Measurements from ENCODE around the gene ECHDC1. TPM values are rescaled to one million over a fixed set of nuclear protein-coding genes. Genes with fewer than 3 reads are reported as not detected.

ECHDC1 gene
- total and polyA plus RNA-seq, 2 donors from 2014 or later: 44.4 to 76.7 TPM

DNA sequence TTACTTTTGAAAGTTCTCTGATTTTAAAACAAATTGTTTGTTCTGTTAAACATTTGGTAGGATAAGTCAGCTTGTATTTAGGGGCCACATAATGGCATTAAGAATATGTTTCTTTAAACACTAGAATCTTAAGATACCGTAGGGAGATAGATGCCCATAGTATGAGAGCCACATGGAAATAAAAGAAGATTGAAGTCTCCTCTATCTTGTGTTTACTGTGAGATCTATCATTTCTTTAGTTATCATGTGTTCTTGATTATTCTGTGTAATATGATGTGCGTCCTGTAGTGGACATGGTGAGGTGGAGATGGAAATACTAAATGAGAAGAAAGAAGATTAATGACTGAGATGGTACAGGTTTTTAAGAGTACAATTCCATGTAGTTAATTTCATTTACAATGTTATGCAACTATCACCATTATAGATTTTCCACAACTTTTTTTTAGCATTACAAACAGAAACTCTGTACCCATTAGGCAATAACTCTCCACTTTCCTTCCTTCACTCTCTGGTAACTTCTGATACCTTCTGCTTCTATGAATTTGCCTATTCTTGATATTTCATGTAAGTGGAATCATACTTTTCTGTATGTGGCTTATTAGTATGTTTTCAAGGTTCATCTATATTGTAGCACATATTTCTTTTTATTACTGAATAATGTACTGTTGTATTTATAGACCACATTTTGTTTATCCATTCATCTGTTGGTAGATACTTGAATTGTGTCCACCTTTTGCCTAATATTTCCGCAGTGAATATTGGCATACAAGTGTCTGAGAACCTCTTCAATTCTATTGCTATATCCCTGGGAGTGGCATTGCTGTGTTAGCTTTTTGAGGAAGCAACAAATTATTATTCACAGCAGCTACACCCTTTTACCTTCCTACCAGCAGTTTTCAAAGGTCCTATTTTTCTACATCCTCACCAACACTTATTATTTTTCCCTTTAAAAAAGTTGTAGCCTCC is 65.2 kb downstream of the ECHDC1 start:
- TF ChIP-seq, protein P1, sequence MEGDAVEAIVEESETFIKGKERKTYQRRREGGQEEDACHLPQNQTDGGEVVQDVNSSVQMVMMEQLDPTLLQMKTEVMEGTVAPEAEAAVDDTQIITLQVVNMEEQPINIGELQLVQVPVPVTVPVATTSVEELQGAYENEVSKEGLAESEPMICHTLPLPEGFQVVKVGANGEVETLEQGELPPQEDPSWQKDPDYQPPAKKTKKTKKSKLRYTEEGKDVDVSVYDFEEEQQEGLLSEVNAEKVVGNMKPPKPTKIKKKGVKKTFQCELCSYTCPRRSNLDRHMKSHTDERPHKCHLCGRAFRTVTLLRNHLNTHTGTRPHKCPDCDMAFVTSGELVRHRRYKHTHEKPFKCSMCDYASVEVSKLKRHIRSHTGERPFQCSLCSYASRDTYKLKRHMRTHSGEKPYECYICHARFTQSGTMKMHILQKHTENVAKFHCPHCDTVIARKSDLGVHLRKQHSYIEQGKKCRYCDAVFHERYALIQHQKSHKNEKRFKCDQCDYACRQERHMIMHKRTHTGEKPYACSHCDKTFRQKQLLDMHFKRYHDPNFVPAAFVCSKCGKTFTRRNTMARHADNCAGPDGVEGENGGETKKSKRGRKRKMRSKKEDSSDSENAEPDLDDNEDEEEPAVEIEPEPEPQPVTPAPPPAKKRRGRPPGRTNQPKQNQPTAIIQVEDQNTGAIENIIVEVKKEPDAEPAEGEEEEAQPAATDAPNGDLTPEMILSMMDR (IDR thresholded peaks at IDR 0.05; ENCODE audit: borderline replicate concordance, extremely low read depth, insufficient read depth): no peak
- no peak for DNase-seq
- Histone ChIP-seq H3K4me1 (ENCODE audit: control insufficient read depth in 2 of 3, insufficient read depth in 2 of 3, low read depth in 1 of 3, low read length in 3 of 3) (peaks cover 0 to 8% (median 0%) of the 10 kb centered on the region in 3 donors), H3K36me3 (ENCODE audit: control insufficient read depth in 2 of 3, insufficient read depth in 3 of 3, low read length in 3 of 3) (peaks cover 0 to 17% (median 9%) of the 10 kb centered on the region in 3 donors), H3K4me3 (ENCODE audit: low read length in 3 of 3) (no peak overlapping the region), H3K27me3 (ENCODE audit: control insufficient read depth, insufficient read depth, low read length) (no peaks in the 10 kb centered on the region), H3K9me3 (ENCODE audit: control insufficient read depth in 2 of 3, insufficient read depth in 1 of 3, low read length in 3 of 3) (no peaks in the 10 kb centered on the region), H3K9ac (ENCODE audit: low read length in 3 of 3) (no peak overlapping the region), H3K27ac (ENCODE audit: low read depth in 2 of 2, low read length in 2 of 2) (no peak overlapping the region)
- no peak for FAIRE-seq
- intact Hi-C loops (cut with DNase I): no loop called here

DNA sequence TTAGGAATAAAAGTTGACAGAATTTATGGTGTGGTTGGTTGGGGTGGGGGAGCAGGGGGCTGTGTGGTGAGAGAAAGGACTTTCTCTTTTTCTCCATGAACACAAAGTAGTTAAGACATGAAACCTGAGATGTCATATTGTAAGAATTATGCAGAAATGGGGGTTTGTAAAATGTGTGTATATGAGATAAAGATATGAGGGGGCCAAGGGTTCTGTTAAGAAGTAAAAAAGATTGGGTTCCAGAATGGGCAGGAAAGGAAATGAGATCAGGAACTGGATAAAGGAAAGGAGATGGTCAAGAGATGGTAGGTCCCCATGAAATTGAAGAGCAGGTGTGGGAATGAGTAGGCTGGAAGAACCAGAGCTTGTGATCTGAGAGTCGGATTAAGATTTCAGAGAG is 67.1 kb downstream of the ECHDC1 start:
- DNase-seq (no peak), FAIRE-seq (no peak)
- TF ChIP-seq, protein P1 (IDR thresholded peaks at IDR 0.05; ENCODE audit: borderline replicate concordance, extremely low read depth, insufficient read depth): no peak
- H3K36me3 ChIP-seq (ENCODE audit: control insufficient read depth in 2 of 3, insufficient read depth in 3 of 3, low read length in 3 of 3): peaks cover 0 to 2% (median 0%) of the 10 kb centered on the region in 3 donors
- peaks cover 0 to 8% (median 0%) of the 10 kb centered on the region in 3 donors for H3K4me1 ChIP-seq (ENCODE audit: control insufficient read depth in 2 of 3, insufficient read depth in 2 of 3, low read depth in 1 of 3, low read length in 3 of 3)
- intact Hi-C loops (cut with DNase I): no loop called here
- H3K27ac ChIP-seq (ENCODE audit: low read depth in 2 of 2, low read length in 2 of 2): no peak overlapping the region
- H3K27me3 ChIP-seq (ENCODE audit: control insufficient read depth, insufficient read depth, low read length): no peaks in the 10 kb centered on the region
- no peaks in the 10 kb centered on the region for H3K9me3 ChIP-seq (ENCODE audit: control insufficient read depth in 2 of 3, insufficient read depth in 1 of 3, low read length in 3 of 3)
- H3K4me3 ChIP-seq (ENCODE audit: low read length in 3 of 3): no peak overlapping the region
- H3K9ac ChIP-seq (ENCODE audit: low read length in 3 of 3): no peak overlapping the region

DNA sequence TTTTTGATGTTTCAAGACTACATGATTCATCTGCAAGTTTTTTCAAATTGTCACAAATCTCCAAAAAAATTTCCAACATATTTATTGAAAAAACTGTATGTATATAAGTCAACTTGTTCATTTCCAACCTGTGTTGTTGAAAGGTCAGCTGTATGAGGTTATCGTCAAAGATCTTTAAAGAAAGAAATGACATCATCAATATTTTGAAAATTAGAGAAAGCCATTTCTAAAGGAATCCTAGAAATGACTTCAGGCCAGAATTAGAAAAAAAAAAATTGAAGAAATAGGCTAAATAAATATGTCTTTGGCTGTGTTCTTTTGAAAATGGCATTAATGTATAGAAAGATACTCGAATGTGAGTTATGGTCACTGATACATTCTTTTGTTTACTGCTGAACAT is 69.9 kb downstream of the ECHDC1 start:
- FAIRE-seq: peak; percentile 45
- H3K4me3 ChIP-seq (ENCODE audit: low read length in 3 of 3): no peak overlapping the region
- peaks cover 0 to 8% (median 6%) of the 10 kb centered on the region in 3 donors for H3K4me1 ChIP-seq (ENCODE audit: control insufficient read depth in 2 of 3, insufficient read depth in 2 of 3, low read depth in 1 of 3, low read length in 3 of 3)
- TF ChIP-seq, protein P1 (IDR thresholded peaks at IDR 0.05; ENCODE audit: borderline replicate concordance, extremely low read depth, insufficient read depth): no peak
- DNase-seq: no peak
- no peaks in the 10 kb centered on the region for H3K9me3 ChIP-seq (ENCODE audit: control insufficient read depth in 2 of 3, insufficient read depth in 1 of 3, low read length in 3 of 3)
- H3K9ac ChIP-seq (ENCODE audit: low read length in 3 of 3): no peak overlapping the region
- intact Hi-C loops (cut with DNase I): no loop called here
- H3K27me3 ChIP-seq (ENCODE audit: control insufficient read depth, insufficient read depth, low read length): no peaks in the 10 kb centered on the region
- no peaks in the 10 kb centered on the region for H3K36me3 ChIP-seq (ENCODE audit: control insufficient read depth in 2 of 3, insufficient read depth in 3 of 3, low read length in 3 of 3)
- H3K27ac ChIP-seq (ENCODE audit: low read depth in 2 of 2, low read length in 2 of 2): no peak overlapping the region
